Hepatocyte (in vitro differentiated cells): Measurements from ENCODE around the gene CDC42EP5.

Experiments used
- CTCF ChIP-seq: fragments of 200-600 bp; sonication (generic); IDR thresholded peaks from 2 replicates; pipeline ENCODE4 v1.5.1; 2016; ENCODE audit warnings: antibody characterized with exemption, mild to moderate bottlenecking; ENCODE audit not compliant: poor library complexity
- EZH2 ChIP-seq: fragments of 200-600 bp; sonication (generic); IDR thresholded peaks from 2 replicates; pipeline ENCODE4 v1.6.1; 2016; ENCODE audit warnings: antibody characterized with exemption, mild to moderate bottlenecking, borderline replicate concordance
- EZH2phosphoT487 ChIP-seq: fragments of 200-600 bp; sonication (generic); IDR thresholded peaks from one replicate; pipeline ENCODE4 v1.6.1; 2018; ENCODE audit warnings: antibody characterized with exemption, mild to moderate bottlenecking, low read depth, moderate library complexity; ENCODE audit not compliant: unreplicated experiment, severe bottlenecking

GRCh38 chr19:54434112-54434872 lies 38.8 kb downstream of the CDC42EP5 start:
- TF ChIP-seq CTCF (no peak), EZH2 (no peak), EZH2phosphoT487 (no peak)
